ENCODE results near the gene KCNK18.

DNA sequence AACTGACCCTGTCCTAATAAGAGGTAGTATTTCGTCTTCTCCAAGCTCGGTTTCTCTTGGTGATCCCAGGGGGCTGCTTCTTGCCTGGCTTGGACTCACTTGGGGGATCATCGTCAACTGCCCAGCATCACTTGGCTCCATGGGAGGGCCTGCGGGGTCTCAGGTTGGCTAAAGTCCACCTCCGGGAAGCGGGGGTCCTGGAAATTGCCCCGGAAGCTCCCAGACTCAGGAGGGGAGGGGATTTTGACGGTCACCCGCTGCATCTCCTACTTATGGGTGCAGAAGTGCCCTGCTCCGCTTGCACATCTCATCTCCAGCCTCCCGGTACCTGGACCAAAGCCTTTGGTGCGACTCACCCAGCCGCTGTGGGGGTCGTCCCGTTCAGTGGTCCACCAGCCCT lies 18.7 kb downstream of the KCNK18 start:
- TF ChIP-seq, protein P1, sequence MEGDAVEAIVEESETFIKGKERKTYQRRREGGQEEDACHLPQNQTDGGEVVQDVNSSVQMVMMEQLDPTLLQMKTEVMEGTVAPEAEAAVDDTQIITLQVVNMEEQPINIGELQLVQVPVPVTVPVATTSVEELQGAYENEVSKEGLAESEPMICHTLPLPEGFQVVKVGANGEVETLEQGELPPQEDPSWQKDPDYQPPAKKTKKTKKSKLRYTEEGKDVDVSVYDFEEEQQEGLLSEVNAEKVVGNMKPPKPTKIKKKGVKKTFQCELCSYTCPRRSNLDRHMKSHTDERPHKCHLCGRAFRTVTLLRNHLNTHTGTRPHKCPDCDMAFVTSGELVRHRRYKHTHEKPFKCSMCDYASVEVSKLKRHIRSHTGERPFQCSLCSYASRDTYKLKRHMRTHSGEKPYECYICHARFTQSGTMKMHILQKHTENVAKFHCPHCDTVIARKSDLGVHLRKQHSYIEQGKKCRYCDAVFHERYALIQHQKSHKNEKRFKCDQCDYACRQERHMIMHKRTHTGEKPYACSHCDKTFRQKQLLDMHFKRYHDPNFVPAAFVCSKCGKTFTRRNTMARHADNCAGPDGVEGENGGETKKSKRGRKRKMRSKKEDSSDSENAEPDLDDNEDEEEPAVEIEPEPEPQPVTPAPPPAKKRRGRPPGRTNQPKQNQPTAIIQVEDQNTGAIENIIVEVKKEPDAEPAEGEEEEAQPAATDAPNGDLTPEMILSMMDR (IDR thresholded peaks at IDR 0.05) = no peak
- TF ChIP-seq POLR2A (IDR thresholded peaks at IDR 0.05) = no peak
